Stimulated activated CD8-positive, alpha-beta memory T cell treated with anti-CD3 and anti-CD28 coated beads, Interleukin-15, amount 100 ng/mL, for 4 hours (primary cell): ENCODE data around the gene TDP1.
A peak's percentile ranks its signal among the peaks of the same experiment; 100 is the strongest.

Experiments used
- DNase-seq, 2 donors: peaks; one replicate each; pipeline ENCODE4 v3.0.0-alpha.2; 2020; ENCODE audit warnings: low read depth in 2 of 2

Gene TDP1

GRCh38 chr14:89955745-89956660 lies at the start of gene TDP1:
Gene TDP1, plus strand, starts transcription at chr14:89955927. Its CDS starts 7,188 bp downstream, at chr14:89963115.
- peak; percentile 94 to 96 for DNase-seq

DNA sequence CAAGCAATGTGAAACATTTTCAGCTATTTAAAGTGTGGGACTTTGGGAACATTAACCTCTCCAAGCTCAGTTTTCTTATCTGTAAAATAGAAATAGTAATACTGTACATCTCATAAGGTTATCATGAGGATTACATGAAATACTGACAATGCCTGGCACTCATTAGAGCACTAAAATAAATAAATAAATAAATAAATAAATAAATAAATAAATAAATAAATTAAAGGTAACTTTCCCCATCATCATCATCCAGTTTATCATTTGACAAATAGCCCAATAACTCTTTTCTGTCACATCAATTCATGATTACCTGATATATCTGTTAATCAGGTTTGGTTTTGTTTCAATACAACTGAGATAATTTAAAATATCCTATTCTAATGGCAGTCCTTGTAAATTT lies 49.7 kb upstream of the TDP1 start:
- DNase-seq: no peak

- DNase-seq: no peak
These were observed 48.1 kb upstream of the TDP1 start for GRCh38 chr14:89907655-89908054.

- no peak for DNase-seq
These were observed 46.8 kb upstream of the TDP1 start for GRCh38 chr14:89908712-89909450.

GRCh38 chr14:89909586-89909985 lies 46.1 kb upstream of the TDP1 start:
- DNase-seq: no peak

- DNase-seq: no peak
These were observed 45.1 kb upstream of the TDP1 start for GRCh38 chr14:89910691-89911009.

- DNase-seq: no peak
These were observed 44.5 kb upstream of the TDP1 start for GRCh38 chr14:89911010-89911919.

GRCh38 chr14:89912221-89912620 lies 43.5 kb upstream of the TDP1 start:
- no peak for DNase-seq

DNA sequence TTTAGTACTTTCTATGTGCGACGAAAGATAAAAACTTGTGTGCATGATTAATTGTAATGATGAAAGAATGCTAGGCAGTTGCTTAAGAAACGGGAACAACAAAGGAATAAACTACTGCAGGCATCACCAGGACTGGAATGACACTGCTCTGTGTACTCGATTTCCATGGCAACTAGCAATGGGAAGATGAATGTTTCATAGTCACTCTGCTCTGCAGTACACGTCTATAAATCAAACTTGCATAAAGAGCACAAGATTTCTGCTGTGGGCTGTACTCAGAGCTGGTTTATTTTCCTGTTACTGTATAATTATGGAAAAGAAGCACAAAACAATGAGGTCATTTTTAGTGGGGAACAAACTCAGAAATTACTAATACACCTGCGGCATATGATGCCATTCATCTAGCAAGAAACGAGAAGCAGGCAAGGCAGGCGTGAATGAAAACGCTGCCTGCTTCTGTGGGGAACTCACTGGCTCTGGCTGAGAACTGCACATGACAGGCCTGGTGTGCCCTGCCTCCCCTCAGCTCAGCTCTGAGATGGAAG lies 43.0 kb upstream of the TDP1 start:
- DNase-seq: no peak

DNA sequence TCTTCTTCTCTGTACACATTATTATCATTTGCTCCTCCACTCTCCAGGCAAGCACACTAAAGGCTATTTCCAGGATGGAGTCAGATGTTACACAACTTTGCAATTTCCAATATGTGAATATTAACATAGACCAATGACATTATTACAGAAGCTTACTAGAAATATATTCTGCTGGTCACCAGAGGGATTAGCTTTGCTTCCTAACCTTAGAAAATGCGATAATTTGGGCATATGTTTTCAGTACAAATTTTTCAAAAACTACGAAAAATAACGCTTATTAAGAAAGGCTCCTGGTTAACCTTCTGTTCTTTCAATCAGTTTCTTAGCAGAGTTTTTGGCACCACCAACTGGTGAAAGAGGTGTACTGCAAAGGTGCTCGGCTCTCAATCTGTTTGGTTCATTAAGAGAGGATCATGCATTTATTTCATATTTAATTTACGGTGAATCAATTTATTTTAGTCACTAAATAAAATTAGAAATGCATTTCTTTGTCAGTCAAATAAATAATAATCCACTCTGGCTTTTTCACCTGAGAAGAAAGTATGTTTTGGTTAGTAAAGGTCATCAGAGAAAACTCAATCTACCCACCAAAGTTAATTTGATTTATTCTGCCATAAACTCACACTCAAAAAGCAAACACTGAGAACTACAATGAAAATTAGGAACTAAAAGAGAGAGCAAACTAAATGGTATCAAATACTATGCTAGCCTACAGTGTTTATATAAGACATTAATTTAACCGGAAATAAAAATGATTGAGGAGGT lies 40.4 kb upstream of the TDP1 start:
- DNase-seq: peak; percentile 2 to 35

DNA sequence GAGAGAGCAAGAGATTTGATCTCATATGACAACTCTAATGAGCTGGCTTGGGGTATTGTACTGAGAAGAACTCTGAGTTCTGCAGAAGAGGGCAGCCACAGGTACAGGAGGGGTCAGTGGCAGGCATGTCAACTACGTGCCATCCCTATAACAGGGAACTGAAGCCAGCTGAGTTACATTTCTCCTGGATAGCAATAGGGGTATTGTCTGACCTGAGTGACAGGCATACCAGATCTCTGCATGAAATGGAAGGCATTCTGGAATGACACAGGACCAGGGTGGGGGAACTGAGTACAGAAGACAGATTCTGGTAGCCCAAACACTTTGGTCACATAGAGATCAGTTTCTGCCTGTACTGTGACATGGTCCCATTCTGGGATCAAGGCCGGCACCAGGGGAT lies 37.0 kb upstream of the TDP1 start:
- no peak for DNase-seq

DNA sequence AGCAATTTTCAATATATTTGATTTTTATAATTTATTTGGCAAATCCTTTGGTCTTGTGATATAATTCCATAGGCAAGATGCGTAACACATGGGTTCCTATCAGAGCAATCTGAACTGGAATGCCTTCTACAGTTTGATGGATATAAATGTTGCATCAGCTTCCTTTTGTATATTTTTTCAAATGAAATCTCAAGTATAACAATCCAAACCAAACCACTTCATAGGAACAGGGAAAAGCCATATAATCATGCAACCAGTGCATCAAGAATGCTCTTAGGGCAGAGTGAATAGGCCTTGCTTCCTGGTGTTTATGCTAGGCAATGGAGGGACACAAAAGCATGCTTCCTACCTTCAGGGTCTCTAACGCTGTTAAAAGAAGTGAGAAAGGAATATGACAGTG lies 35.7 kb upstream of the TDP1 start:
- DNase-seq: no peak

DNA sequence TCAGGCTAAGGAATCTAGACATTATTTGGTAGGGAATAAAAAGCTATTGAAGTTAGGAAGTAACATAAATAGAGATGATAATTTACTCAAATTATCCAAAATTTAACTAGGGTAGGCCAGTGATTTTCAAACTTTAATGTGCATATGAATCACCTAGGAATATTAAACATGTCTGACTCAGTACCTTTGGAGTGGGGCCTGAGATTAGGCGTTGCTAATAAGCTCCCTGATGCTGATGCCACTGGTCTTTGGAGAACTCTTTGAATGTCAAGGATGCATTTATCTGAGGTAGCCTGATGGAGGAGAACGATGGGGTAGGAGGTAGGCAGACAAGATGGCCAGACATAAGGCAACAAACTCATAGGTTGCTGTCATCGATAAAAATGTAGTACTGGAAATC lies 34.4 kb upstream of the TDP1 start:
- no peak for DNase-seq

GRCh38 chr14:89922031-89922907 lies 33.5 kb upstream of the TDP1 start:
- no peak for DNase-seq

GRCh38 chr14:89924268-89924667 lies 31.5 kb upstream of the TDP1 start:
- DNase-seq: no peak

GRCh38 chr14:89926694-89927093 lies 29.0 kb upstream of the TDP1 start:
- no peak for DNase-seq

DNA sequence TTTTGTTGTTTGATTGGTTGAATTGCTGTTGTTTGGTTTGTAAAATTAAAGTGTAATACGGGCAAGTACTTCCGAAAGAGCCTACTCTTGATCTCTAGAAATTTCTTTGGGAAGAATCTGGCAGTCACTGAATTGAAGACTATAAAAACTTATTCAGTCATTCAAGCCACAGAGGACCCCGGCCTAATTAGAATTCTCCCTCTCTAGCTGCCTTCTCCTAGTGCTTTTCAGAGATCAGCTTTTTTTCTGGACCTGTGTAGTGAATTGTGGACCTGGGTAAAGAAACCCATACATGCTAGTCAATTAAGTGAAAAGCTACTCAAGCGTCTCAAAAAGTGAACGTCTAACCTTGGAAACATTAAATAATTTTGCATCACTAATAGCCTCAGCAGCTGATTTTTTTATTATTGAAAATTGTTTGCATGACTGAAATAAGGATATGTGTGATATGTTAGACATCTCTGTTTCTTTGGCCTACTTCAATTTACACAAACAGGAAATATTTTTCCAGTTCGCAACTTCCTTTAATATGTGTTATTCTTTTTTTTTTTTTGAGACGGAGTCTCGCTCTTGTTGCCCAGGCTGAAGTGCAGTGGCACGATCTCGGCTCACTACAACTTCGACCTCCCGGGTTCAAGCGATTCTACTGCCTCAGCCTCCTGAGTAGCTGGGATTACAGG lies 28.4 kb upstream of the TDP1 start:
- DNase-seq: no peak

DNA sequence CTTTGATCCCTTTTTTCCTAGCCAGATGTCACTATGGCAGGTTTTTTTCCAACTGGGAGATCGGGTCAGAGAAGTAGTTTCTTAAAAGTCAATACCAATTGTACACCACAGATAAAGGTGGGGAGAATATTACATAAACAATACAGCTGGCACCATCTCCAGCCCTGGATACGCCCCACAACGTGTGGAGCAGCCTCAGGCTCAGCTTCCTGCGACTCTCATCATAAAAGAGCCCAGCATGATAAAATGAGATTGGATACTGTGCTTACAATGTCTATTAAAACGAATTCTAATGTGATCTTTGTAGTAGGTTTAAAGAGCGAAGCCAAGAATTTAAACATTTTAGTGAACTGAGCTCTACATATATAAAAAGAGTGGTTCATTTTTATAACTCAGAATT lies 22.7 kb upstream of the TDP1 start:
- DNase-seq: no peak

GRCh38 chr14:89936654-89937185 lies 19.0 kb upstream of the TDP1 start:
- DNase-seq: no peak
